Parathyroid adenoma (tissue), 2 donors: ENCODE results near the gene SLC34A1.

Experiments
- H2AFZ ChIP-seq: fragments of 300-600 bp; sonication (generic); one replicate; pipeline ENCODE4 v1.7.0; 2017; ENCODE audit warnings: antibody characterized with exemption, mild to moderate bottlenecking
- H3K27ac ChIP-seq: fragments of 300-600 bp; sonication (generic); one replicate; pipeline ENCODE4 v1.7.0; 2017
- H3K27me3 ChIP-seq: fragments of 300-600 bp; sonication (generic); one replicate; pipeline ENCODE4 v1.7.0; 2017; ENCODE audit warnings: low read length; ENCODE audit not compliant: control insufficient read depth, insufficient read depth
- H3K36me3 ChIP-seq: fragments of 300-600 bp; sonication (generic); one replicate; pipeline ENCODE4 v1.7.0; 2017; ENCODE audit warnings: low read length; ENCODE audit not compliant: control insufficient read depth, insufficient read depth
- H3K4me1 ChIP-seq: fragments of 300-600 bp; sonication (generic); one replicate; pipeline ENCODE4 v1.7.0; 2017; ENCODE audit warnings: control low read depth
- H3K4me2 ChIP-seq: fragments of 300-600 bp; sonication (generic); one replicate; pipeline ENCODE4 v1.7.0; 2017; ENCODE audit warnings: low read length
- H3K4me3 ChIP-seq: fragments of 300-600 bp; sonication (generic); one replicate; pipeline ENCODE4 v1.7.0; 2017; ENCODE audit warnings: low read depth, low read length
- H3K79me2 ChIP-seq: fragments of 300-600 bp; sonication (generic); one replicate; pipeline ENCODE4 v1.7.0; 2017; ENCODE audit warnings: control low read depth
- H3K9ac ChIP-seq: fragments of 300-600 bp; sonication (generic); one replicate; pipeline ENCODE4 v1.7.0; 2017; ENCODE audit warnings: mild to moderate bottlenecking
- H3K9me3 ChIP-seq: fragments of 300-600 bp; sonication (generic); one replicate; pipeline ENCODE4 v1.7.0; 2017; ENCODE audit warnings: low read length; ENCODE audit not compliant: control insufficient read depth
- CTCF ChIP-seq: fragments of 300-600 bp; sonication (generic); IDR thresholded peaks from one replicate; pipeline ENCODE4 v1.7.0; 2017; ENCODE audit warnings: antibody characterized with exemption, mild to moderate bottlenecking
- donor health status: primary hyperparathyroidism.

SLC34A1 gene

GRCh38 chr5:177428574-177429217 is 44.5 kb downstream of the SLC34A1 start:
- Histone ChIP-seq H3K4me2 (no peak overlapping the region), H3K36me3 (no peaks in the 10 kb centered on the region), H3K9ac (no peak overlapping the region), H3K79me2 (no peaks in the 10 kb centered on the region), H3K4me1 (peaks cover 17% of the 10 kb centered on the region), H3K27me3 (no peaks in the 10 kb centered on the region), H3K27ac (no peak overlapping the region), H3K4me3 (no peak overlapping the region), H2AFZ (no peak overlapping the region), H3K9me3 (no peaks in the 10 kb centered on the region)
- no peak for TF ChIP-seq CTCF

DNA sequence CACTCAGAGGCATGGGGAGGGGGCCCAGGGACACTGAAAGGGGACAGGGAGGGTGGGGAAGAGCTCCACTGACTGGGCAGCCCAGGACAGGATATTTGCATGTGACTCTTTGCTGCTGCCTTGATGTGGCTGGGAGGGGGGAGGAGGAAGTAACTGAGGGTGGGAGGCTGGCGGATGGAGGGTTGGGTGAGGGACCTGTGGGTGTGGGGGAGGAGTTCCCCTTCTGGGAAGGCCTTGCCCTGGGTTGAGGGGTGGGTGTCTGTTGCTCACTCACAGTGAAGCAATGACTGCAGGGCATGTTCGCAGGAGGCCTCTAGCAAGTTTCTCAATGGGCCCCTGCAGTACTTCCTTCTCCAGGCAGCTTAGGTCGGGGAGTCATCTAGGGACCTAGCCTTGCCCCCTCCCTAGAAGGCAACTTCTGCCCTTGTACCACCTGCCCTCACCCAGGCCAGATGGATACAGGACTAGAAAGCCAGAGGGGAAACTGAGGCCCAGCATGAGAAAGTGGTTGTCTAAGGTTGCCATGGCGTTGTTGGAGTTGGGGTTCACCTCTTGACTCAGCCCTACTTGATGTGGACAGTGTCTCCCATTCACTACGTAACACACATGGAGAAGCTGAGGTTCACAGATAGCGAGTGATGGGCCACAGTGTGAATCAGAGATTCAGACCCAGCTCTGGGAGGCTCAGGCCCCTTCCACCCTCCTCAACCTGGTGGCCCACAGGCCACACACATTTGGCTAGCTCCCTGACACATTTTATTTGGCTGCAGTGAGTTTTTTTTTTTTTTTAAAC is 45.2 kb downstream of the SLC34A1 start:
- Histone ChIP-seq H3K27me3 (no peaks in the 10 kb centered on the region), H2AFZ (no peak overlapping the region), H3K36me3 (no peaks in the 10 kb centered on the region), H3K4me2 (no peak overlapping the region), H3K79me2 (no peaks in the 10 kb centered on the region), H3K9me3 (no peaks in the 10 kb centered on the region), H3K9ac (no peak overlapping the region), H3K4me1 (peaks cover 17% of the 10 kb centered on the region), H3K27ac (no peak overlapping the region), H3K4me3 (no peak overlapping the region)
- no peak for TF ChIP-seq CTCF

DNA sequence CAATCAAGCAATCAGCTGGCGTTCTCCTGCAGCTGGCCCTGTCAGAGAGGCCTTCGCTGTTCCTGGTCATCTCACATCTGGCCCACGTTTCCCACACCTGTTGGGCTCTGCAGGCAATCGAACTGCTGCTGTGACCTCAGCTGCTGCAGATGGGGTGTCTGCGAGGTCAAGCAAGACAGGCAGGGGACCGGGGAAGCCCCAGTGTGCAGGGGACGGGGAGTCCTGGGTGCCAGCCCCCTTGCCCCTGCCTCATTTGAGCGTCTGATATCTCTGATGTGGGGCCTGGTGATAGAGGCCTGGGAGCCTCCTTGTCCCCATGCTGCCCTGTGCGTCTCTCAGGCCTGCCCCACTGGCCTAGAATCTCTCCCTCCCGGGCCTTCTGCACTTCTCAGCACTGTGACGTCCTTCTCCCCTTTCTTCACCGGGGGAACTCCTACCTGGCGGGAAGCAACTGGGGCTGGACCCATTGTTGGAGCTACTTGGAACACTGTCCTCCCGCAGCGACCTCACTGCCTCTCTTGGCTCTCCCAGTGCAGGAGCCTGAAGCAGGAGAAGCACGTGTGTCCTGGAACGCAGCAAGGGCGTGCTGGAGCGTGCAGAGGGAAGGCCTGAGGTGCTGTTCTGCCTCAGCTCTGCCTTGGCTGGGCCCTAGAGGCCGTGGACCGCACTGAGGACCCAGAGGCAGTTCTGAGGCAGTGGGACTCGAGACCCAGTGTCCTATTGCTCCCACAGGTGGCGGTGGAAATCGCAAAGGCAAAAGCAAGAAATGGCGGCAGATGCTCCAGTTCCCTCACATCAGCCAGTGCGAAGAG is 46.1 kb downstream of the SLC34A1 start:
- H3K4me3 ChIP-seq: no peak overlapping the region
- no peak overlapping the region for H3K9ac ChIP-seq
- H3K27ac ChIP-seq: no peak overlapping the region
- TF ChIP-seq CTCF: no peak
- no peaks in the 10 kb centered on the region for H3K9me3 ChIP-seq
- no peaks in the 10 kb centered on the region for H3K36me3 ChIP-seq
- no peak overlapping the region for H2AFZ ChIP-seq
- H3K79me2 ChIP-seq: no peaks in the 10 kb centered on the region
- no peak overlapping the region for H3K4me2 ChIP-seq
- H3K27me3 ChIP-seq: no peaks in the 10 kb centered on the region
- H3K4me1 ChIP-seq: peaks cover 14% of the 10 kb centered on the region

DNA sequence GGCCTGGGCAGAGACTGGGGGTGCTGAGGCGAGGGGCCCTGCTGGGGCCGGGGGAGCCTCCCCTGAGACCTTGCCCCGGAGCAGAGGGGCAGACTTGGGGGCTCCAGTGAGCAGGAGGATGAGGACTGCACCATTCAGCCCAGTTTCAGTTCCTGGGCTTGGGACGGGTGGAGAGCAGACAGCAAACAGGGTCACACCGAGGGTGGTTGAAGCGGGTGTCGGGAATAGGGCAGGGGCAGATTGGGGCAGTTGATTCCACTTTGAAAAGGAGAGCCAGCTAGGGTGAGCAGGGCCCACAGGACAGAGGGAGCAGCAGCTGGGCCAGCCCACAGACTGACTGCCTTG is 46.7 kb downstream of the SLC34A1 start:
- peaks cover 10% of the 10 kb centered on the region for H3K4me1 ChIP-seq

More for the DNA sequence above, 46.7 kb downstream of the SLC34A1 start:
- no peak for TF ChIP-seq CTCF
- Histone ChIP-seq H3K79me2 (no peaks in the 10 kb centered on the region), H2AFZ (no peak overlapping the region), H3K36me3 (no peaks in the 10 kb centered on the region), H3K9me3 (no peaks in the 10 kb centered on the region), H3K27me3 (no peaks in the 10 kb centered on the region), H3K27ac (no peak overlapping the region), H3K4me3 (no peak overlapping the region), H3K9ac (no peak overlapping the region), H3K4me2 (no peak overlapping the region)
